ENCODE data around the gene KCNA5.

KCNA5 gene

GRCh38 chr12:5043589-5044419 is at the start of gene KCNA5:
KCNA5 (plus strand) TSS chr12:5043879; CDS start chr12:5044148, 269 bp downstream.
- no peak for DNase-seq (ENCODE audit: low read depth)

GRCh38 chr12:4994622-4995021 is 49.1 kb upstream of the KCNA5 start:
- no peak for DNase-seq (ENCODE audit: low read depth)

- DNase-seq (ENCODE audit: low read depth), result no peak
Observed at GRCh38 chr12:4996714-4997113, 47.0 kb upstream of the KCNA5 start.

- DNase-seq (ENCODE audit: low read depth), result no peak
Observed at GRCh38 chr12:4997939-4998338, 45.7 kb upstream of the KCNA5 start.

GRCh38 chr12:5000204-5000603 is 43.5 kb upstream of the KCNA5 start:
- DNase-seq (ENCODE audit: low read depth), result no peak

- DNase-seq (ENCODE audit: low read depth), result no peak
Observed at GRCh38 chr12:5000658-5001385, 42.9 kb upstream of the KCNA5 start.

- DNase-seq (ENCODE audit: low read depth), result no peak
Observed at GRCh38 chr12:5003025-5003666, 40.5 kb upstream of the KCNA5 start.

GRCh38 chr12:5008661-5009060 is 35.0 kb upstream of the KCNA5 start:
- no peak for DNase-seq (ENCODE audit: low read depth)

- DNase-seq (ENCODE audit: low read depth), result no peak
Observed at GRCh38 chr12:5010151-5010550, 33.5 kb upstream of the KCNA5 start.

GRCh38 chr12:5012337-5012736 is 31.3 kb upstream of the KCNA5 start:
- no peak for DNase-seq (ENCODE audit: low read depth)

GRCh38 chr12:5013266-5013730 is 30.4 kb upstream of the KCNA5 start:
- no peak for DNase-seq (ENCODE audit: low read depth)

- no peak for DNase-seq (ENCODE audit: low read depth)
Observed at GRCh38 chr12:5014269-5014668, 29.4 kb upstream of the KCNA5 start.

- no peak for DNase-seq (ENCODE audit: low read depth)
Observed at GRCh38 chr12:5015711-5016492, 27.8 kb upstream of the KCNA5 start.

GRCh38 chr12:5016526-5016925 is 27.2 kb upstream of the KCNA5 start:
- no peak for DNase-seq (ENCODE audit: low read depth)

GRCh38 chr12:5017638-5018348 is 25.9 kb upstream of the KCNA5 start:
- DNase-seq (ENCODE audit: low read depth), result no peak

GRCh38 chr12:5018677-5019076 is 25.0 kb upstream of the KCNA5 start:
- DNase-seq (ENCODE audit: low read depth), result no peak

- no peak for DNase-seq (ENCODE audit: low read depth)
Observed at GRCh38 chr12:5022025-5022424, 21.7 kb upstream of the KCNA5 start.

GRCh38 chr12:5022465-5023061 is 21.1 kb upstream of the KCNA5 start:
- no peak for DNase-seq (ENCODE audit: low read depth)

- DNase-seq (ENCODE audit: low read depth), result no peak
Observed at GRCh38 chr12:5023842-5024241, 19.8 kb upstream of the KCNA5 start.

GRCh38 chr12:5026342-5026938 is 17.2 kb upstream of the KCNA5 start:
- DNase-seq (ENCODE audit: low read depth), result no peak

All from activated T-cell treated with anti-CD3 and anti-CD28 coated beads for 1 hour (primary cell).